NCI-H345 treated with DMSO at 0.1 percent for 48 hours (cell line): Measurements from ENCODE around the gene CHRM5.

Experiments used
- DNase-seq: peaks from one replicate; lab custom pipeline; 2025; ENCODE audit not compliant: unreplicated experiment; lab: John Stamatoyannopoulos, UW

CHRM5 gene, protein sequence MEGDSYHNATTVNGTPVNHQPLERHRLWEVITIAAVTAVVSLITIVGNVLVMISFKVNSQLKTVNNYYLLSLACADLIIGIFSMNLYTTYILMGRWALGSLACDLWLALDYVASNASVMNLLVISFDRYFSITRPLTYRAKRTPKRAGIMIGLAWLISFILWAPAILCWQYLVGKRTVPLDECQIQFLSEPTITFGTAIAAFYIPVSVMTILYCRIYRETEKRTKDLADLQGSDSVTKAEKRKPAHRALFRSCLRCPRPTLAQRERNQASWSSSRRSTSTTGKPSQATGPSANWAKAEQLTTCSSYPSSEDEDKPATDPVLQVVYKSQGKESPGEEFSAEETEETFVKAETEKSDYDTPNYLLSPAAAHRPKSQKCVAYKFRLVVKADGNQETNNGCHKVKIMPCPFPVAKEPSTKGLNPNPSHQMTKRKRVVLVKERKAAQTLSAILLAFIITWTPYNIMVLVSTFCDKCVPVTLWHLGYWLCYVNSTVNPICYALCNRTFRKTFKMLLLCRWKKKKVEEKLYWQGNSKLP

DNA sequence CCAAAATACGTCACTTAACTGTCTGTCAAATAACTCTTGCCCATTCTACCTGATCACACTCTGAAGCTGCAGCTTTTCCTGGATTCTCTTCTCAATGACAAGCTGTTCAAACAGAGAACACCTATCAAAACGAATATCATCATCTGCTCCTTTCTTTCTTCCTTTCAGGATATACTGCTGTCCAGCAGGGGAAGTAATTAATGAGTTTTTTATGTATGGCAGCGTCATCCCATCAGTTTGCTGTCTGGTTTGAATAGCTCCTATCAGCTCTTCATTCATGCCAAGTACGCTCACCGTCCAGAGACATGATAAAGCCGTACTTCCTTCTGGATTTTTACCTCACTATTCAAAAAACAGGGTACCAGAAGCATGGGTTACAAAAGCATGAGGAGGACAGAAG is at the start of gene CHRM5:
Gene CHRM5 (plus strand): TSS at position 274 of the 400 bp plus-strand sequence. CDS start 94,221 bp downstream, outside the sequence.
- peak; percentile 30 for DNase-seq

- no peak for DNase-seq
These were observed 44.9 kb upstream of the CHRM5 start for GRCh38 chr15:33923446-33923845.

- no peak for DNase-seq
These were observed 42.0 kb upstream of the CHRM5 start for GRCh38 chr15:33926260-33926659.

GRCh38 chr15:33932734-33933133 is 35.6 kb upstream of the CHRM5 start:
- DNase-seq, result no peak

DNA sequence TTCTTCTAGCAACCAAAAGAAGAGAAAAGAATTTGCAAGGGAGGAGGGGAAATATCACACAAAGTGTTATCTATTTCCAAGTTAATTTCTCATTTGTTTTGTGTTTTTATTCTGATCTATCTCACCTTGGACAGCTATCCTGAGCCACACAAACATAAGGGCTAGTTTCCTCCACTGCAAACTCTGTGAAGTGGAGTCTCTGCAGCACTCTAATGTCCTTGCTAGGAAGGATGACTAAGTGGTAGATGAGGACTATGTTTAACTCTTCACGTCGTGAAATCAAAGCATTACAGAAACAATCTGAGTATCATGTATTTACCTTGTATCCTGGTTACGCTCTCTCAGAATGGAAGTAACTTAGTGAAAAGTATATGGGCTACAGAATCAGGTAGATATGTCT is 33.9 kb upstream of the CHRM5 start:
- no peak for DNase-seq

GRCh38 chr15:33934921-33935320 is 33.4 kb upstream of the CHRM5 start:
- DNase-seq, result no peak

- peak; percentile 78 for DNase-seq
These were observed 26.8 kb upstream of the CHRM5 start for GRCh38 chr15:33941279-33942063.

DNA sequence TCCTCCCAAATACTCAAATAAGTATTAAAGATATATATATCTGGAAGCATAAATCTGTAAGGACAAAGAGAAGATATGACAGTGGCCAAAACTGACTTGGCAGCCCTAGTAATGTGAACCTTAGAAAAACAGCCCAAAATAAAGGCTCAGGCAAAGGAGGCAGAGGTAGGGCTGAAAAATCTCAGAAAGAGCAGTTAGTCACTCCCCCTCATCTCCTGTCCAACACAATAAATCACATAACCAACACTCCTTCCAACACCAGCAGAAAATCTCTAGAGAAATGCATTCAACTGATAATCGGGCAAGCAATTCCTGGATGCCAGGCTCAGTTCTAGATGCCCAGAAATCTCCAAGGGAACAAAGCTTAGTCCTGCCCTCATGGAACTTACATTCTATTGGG is 22.1 kb upstream of the CHRM5 start:
- DNase-seq, result no peak

- DNase-seq, result no peak
These were observed 12.4 kb upstream of the CHRM5 start for GRCh38 chr15:33955945-33956344.

DNA sequence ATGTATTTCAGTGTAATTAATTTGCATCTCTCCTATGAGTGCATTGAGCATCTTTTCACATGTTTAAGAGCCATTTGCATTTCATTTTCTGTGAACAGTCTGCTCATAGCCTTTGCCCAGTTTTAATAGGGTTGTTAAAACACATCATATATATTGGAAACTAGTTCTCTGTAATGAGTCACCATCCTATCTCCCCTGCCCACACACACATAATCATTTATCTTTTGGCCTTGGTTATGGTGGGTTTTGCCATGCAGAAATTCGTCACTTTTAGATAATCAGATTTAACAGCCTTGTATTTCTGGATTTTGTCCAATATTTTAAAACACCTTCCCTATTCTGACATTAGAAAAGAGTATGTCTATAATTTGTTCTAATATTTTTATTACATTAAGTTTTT is 11.9 kb upstream of the CHRM5 start:
- no peak for DNase-seq

- DNase-seq, result no peak
These were observed 8.3 kb upstream of the CHRM5 start for GRCh38 chr15:33959844-33960548.

GRCh38 chr15:33960549-33960935 is 7.8 kb upstream of the CHRM5 start:
- DNase-seq, result no peak

DNA sequence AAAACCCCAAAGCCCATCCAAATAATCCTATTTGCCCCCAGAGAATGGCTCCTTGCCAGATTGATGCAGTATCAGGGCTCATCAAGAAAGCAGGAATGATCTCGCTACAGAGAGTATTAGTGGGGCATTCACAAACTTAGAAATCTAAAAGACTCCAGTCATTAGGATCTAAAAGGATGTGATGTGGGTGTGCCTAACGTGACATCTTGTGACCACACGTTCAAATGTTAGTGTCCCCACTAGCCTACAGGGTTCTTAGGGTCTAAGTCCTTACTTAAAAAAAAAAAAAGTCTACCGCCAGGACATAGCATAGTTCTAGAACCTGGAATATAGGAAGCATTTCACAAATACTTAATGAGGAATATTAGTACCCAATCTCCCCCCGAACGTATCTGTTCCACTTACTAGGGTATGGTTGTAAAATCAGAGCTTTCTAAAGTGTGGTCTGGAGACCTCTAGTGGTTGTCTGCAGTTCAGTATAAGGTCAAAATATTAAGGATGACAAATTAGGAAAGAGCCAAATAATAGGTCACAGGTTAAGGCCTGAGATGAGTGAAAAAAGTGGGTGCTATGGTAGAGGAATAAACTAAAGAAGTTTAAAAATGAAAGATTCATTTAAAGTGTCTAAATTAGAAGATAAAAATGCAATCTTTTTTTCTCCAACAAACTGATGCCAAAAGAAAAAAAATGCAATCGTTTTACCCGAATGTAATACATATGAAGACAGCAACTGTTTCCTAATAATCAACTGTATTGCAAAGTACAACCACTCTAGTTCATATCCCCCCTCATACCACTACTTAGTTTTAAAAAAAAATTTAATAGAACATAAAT is 4.2 kb upstream of the CHRM5 start:
- peak; percentile 10 for DNase-seq

GRCh38 chr15:33964665-33965040 is 3.6 kb upstream of the CHRM5 start:
- DNase-seq, result no peak

DNA sequence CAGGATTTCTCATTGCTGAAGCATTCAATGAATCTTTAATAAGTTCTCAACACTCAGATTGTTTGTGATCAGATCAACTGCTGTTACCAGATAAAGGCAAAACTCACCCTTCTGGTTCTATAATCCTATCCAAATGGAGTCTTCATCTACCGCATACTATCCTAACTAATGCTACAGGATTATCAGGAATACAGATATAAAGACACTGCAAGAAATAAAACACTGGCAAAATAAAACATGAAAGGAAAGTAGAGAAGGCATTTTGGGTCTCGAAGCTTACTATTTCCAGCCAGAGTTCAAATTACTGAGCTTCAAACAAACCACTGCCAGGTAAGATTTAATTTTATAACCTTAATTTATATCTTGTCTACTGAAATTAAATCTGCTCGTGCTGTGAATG is 524 bp downstream of the CHRM5 start:
- no peak for DNase-seq

DNA sequence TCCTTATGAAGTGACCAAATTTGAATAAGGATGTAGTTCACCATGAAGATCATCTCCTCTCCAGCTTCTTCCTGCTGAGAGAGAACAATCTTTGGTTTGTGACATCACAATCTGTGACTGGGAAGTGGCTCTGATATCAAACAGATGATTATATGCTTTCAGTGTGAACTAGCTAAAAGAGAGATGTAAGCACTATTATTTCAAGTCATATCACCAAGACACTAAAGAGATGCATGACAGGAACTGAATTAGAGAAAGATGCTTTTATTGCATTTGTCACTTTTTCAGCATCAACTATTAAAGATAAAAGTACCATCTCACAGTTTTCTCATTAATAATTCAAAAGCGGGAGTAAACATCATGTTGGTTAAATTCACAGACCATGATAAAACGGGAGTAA is 3.5 kb downstream of the CHRM5 start:
- DNase-seq, result no peak

- DNase-seq, result no peak
These were observed 6.8 kb downstream of the CHRM5 start for GRCh38 chr15:33975022-33975565.

DNA sequence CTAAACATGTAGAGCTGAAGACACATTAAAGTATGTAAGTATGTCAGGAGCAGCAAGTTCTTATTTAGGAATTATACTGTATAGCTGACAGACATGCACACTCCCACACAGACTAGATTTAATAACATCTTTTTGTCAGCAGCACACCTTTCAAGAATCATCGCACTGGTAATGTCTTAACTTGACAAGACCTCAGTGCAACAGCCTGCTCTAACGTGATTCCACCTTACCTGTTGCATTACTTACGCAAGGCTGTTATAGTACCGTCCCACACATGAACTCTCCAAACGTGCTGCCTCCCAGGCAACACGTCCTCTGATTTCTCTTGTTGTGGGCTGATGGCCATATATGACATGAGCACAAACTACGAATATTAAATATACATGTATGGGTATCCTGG is 11.9 kb downstream of the CHRM5 start:
- DNase-seq, result no peak

- no peak for DNase-seq
These were observed 14.2 kb downstream of the CHRM5 start for GRCh38 chr15:33982516-33982915.

- DNase-seq, result no peak
These were observed 17.0 kb downstream of the CHRM5 start for GRCh38 chr15:33985287-33985686.
